ENCODE measurements around the gene TBR1.

Gene TBR1

DNA sequence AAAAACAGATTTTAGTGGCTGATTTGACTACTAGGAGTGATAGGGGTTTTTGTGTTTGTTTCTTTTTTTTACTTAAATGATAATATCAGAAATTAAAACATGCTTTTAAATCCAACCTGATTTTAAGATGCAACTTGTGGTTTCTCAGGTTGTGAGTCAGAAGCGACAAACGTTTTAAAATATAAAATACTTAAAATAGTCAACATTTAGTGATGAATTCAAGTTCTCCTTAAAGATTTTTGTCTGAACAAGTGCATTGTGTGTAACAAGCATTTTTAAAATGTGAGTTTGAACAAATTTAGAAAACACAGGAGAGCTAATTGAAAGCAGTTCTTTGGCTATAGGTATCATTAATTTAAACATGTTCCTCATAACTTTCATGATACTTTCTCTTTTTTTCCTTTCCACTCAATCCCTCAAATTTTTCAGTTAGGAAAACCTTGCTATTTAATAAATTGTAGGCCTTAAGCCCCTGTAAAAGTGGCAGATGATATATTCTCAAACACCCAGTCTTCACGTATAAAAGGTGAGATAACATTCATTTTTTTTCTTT, 3.6 kb downstream of the TBR1 start:
- Histone ChIP-seq H3K36me3 (replicated peaks; ENCODE audit: low read depth, low read length) (no peaks in the 10 kb centered on the region), H3K4me1 (ENCODE audit: low read length) (peaks cover 4% of the 10 kb centered on the region), H4K20me1 (ENCODE audit: insufficient read depth, low read length) (no peaks in the 10 kb centered on the region), H3K79me2 (ENCODE audit: low read length) (no peaks in the 10 kb centered on the region), H3K27me3 (ENCODE audit: low read depth, low read length) (peaks cover 29% of the 10 kb centered on the region), H2AFZ (ENCODE audit: low read depth, low read length) (no peak overlapping the region), H3K4me2 (ENCODE audit: low read length) (peak overlapping the region; percentile 89), H3K9me3 (ENCODE audit: insufficient read depth, low read length) (no peaks in the 10 kb centered on the region), H3K9ac (ENCODE audit: low read length) (no peak overlapping the region), H3K27ac (ENCODE audit: low read length) (no peak overlapping the region), H3K4me3 (ENCODE audit: low read length) (peak overlapping the region; percentile 87; the same call in 1 of the 2 replicates)
- TF ChIP-seq, protein P1, sequence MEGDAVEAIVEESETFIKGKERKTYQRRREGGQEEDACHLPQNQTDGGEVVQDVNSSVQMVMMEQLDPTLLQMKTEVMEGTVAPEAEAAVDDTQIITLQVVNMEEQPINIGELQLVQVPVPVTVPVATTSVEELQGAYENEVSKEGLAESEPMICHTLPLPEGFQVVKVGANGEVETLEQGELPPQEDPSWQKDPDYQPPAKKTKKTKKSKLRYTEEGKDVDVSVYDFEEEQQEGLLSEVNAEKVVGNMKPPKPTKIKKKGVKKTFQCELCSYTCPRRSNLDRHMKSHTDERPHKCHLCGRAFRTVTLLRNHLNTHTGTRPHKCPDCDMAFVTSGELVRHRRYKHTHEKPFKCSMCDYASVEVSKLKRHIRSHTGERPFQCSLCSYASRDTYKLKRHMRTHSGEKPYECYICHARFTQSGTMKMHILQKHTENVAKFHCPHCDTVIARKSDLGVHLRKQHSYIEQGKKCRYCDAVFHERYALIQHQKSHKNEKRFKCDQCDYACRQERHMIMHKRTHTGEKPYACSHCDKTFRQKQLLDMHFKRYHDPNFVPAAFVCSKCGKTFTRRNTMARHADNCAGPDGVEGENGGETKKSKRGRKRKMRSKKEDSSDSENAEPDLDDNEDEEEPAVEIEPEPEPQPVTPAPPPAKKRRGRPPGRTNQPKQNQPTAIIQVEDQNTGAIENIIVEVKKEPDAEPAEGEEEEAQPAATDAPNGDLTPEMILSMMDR (IDR thresholded peaks at IDR 0.05; ENCODE audit: low read depth, low read length): no peak
- TF ChIP-seq EZH2phosphoT487 (IDR thresholded peaks at IDR 0.05; ENCODE audit: low read depth): no peak

DNA sequence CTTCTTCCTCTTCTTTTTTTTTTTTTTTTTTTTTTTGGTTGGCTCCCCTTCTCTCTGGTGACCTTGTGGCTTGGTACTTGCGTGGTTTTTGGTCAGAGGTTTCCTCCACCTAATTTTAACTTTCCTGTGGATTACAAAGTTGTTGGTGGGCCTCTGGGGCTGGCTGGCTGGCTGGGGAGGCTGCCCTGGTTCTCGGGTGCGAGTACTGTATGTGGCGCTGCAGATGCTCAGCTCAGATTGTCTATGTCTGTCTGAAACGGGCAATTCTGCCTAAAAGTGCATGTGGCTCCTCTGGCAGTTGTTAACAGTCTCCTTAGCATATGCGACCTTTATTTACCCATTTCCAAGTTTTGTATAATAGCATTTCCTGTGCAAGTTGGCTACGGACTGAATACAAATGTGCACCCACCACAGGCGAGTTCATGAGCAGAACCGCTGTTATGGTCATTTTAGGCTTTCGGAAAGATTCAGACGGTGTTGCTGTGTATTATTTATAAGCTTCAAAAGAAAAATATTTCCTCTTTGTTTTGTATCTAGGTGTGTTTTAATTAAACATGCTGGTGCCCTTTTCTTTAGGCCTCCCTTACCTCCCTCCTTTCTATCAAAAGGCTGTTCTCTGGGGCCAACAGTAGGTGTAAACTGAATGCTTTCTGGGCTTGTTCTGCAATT, 4.4 kb downstream of the TBR1 start:
- H2AFZ ChIP-seq (ENCODE audit: low read depth, low read length): no peak overlapping the region
- no peak overlapping the region for H3K27ac ChIP-seq (ENCODE audit: low read length)
- H3K4me1 ChIP-seq (ENCODE audit: low read length): peaks cover 4% of the 10 kb centered on the region
- no peak overlapping the region for H3K4me3 ChIP-seq (ENCODE audit: low read length)
- H3K36me3 ChIP-seq (replicated peaks; ENCODE audit: low read depth, low read length): no peaks in the 10 kb centered on the region
- H3K9me3 ChIP-seq (ENCODE audit: insufficient read depth, low read length): no peaks in the 10 kb centered on the region
- peaks cover 23% of the 10 kb centered on the region for H3K27me3 ChIP-seq (ENCODE audit: low read depth, low read length)
- H3K4me2 ChIP-seq (ENCODE audit: low read length): no peak overlapping the region
- no peak overlapping the region for H3K9ac ChIP-seq (ENCODE audit: low read length)
- no peaks in the 10 kb centered on the region for H4K20me1 ChIP-seq (ENCODE audit: insufficient read depth, low read length)
- no peaks in the 10 kb centered on the region for H3K79me2 ChIP-seq (ENCODE audit: low read length)
- no peak for TF ChIP-seq EZH2phosphoT487 (IDR thresholded peaks at IDR 0.05; ENCODE audit: low read depth)
- TF ChIP-seq, protein P1 (IDR thresholded peaks at IDR 0.05; ENCODE audit: low read depth, low read length): no peak

DNA sequence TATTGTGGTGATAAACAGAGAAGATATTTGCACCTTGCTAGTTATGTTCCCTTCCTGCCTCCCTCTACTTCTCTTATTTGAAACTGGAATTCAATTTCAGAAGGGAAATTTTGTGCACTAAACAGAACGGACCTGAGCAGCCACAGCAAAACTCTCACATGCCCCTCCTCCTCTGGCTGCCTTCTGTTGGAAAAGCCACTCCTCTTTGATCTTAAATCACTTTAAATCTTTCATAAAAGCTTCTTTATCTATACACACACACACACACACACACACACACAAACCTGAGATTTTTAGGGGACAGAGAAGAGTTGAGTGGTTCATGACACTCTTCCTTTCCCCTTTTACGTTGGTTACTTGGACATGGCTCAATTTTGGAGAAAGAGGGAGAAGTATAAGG, 5.6 kb downstream of the TBR1 start:
- Histone ChIP-seq H3K4me2 (ENCODE audit: low read length) (no peak overlapping the region), H2AFZ (ENCODE audit: low read depth, low read length) (no peak overlapping the region), H3K79me2 (ENCODE audit: low read length) (no peaks in the 10 kb centered on the region), H3K27ac (ENCODE audit: low read length) (no peak overlapping the region), H3K9ac (ENCODE audit: low read length) (no peak overlapping the region), H3K9me3 (ENCODE audit: insufficient read depth, low read length) (no peaks in the 10 kb centered on the region), H3K27me3 (ENCODE audit: low read depth, low read length) (peaks cover 15% of the 10 kb centered on the region), H3K36me3 (replicated peaks; ENCODE audit: low read depth, low read length) (no peaks in the 10 kb centered on the region), H4K20me1 (ENCODE audit: insufficient read depth, low read length) (no peaks in the 10 kb centered on the region), H3K4me1 (ENCODE audit: low read length) (peaks cover 4% of the 10 kb centered on the region), H3K4me3 (ENCODE audit: low read length) (no peak overlapping the region)
- no peak for TF ChIP-seq EZH2phosphoT487 (IDR thresholded peaks at IDR 0.05; ENCODE audit: low read depth)
- TF ChIP-seq, protein P1 (IDR thresholded peaks at IDR 0.05; ENCODE audit: low read depth, low read length): no peak

DNA sequence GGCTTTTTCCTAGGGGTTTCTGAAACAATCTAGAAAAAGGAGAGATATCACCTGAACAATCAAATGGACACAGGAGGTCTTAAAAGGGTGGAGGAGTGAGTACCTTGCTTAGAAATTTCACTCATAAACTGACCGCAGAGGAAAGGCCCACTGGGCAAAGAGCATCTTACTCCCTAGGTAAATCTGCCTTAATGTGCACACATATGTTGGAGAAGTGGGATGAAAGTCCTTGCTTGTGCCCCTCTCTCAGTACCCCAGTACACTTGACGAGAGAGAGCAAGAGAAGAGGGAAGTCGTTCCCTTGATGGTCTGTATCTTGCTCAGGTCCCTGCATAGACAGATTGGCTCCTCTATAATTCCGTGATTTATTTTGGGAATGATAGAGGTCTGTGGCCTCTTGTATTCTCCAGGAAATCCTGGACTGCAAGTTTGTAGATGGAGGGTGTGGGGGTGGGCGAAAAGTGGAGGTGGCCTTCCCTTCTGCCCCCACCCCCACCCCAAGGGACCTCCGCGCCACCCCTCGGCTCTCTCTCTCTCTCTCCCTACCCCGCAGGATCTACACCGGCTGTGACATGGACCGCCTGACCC, 6.8 kb downstream of the TBR1 start:
- Histone ChIP-seq H3K79me2 (ENCODE audit: low read length) (no peaks in the 10 kb centered on the region), H3K4me1 (ENCODE audit: low read length) (peaks cover 4% of the 10 kb centered on the region), H3K4me2 (ENCODE audit: low read length) (no peak overlapping the region), H3K9me3 (ENCODE audit: insufficient read depth, low read length) (no peaks in the 10 kb centered on the region), H3K27ac (ENCODE audit: low read length) (no peak overlapping the region), H3K9ac (ENCODE audit: low read length) (no peak overlapping the region), H3K4me3 (ENCODE audit: low read length) (no peak overlapping the region), H2AFZ (ENCODE audit: low read depth, low read length) (no peak overlapping the region), H4K20me1 (ENCODE audit: insufficient read depth, low read length) (no peaks in the 10 kb centered on the region), H3K27me3 (ENCODE audit: low read depth, low read length) (peaks cover 7% of the 10 kb centered on the region), H3K36me3 (replicated peaks; ENCODE audit: low read depth, low read length) (no peaks in the 10 kb centered on the region)
- TF ChIP-seq, protein P1 (IDR thresholded peaks at IDR 0.05; ENCODE audit: low read depth, low read length): no peak
- TF ChIP-seq EZH2phosphoT487 (IDR thresholded peaks at IDR 0.05; ENCODE audit: low read depth): no peak
